ENCODE measurements around the gene UQCR10. TPM values are rescaled to one million over a fixed set of nuclear protein-coding genes. Genes with fewer than 3 reads are reported as not detected.

Gene UQCR10
- polyA plus RNA-seq, 2 of the 4 experiments (the other 2 are of a cell fraction), result 115 to 171 TPM

GRCh38 chr22:29797351-29797750 lies 30.2 kb downstream of the UQCR10 start:
- ATAC-seq (no peak), DNase-seq (ENCODE audit: low read depth in 1 of 2, low spot score in 1 of 2) (no peak), FAIRE-seq (no peak)
- no peak overlapping the region for H3K4me2 ChIP-seq
- TF ChIP-seq HES2 (IDR thresholded peaks at IDR 0.05) (no peak), MYC (IDR thresholded peaks at IDR 0.05; ENCODE audit: borderline replicate concordance, low read length) (no peak)
- CTCF ChIA-PET, result interaction anchor here (1.0 to 1.3 kb wide), 2 partner anchors 10 to 208 kb away, joined by 3 read pairs; no protein-coding TSS in a partner anchor
- H3K9me3 ChIP-seq, result no peaks in the 10 kb centered on the region
- no peak overlapping the region for H3K4me3 ChIP-seq
- WGBS (ENCODE audit: missing lambda C conversion rate), result 97% methylated on average over 3 of the region's 3 CpGs
- peak overlapping the region in 1 of 2 experiments; percentile 97; a peak in 3 of 6 replicates for H3K27ac ChIP-seq
- POLR2A ChIA-PET, result no interaction called here
- peaks cover 22% of the 10 kb centered on the region for H3K4me1 ChIP-seq

- ATAC-seq (no peak), FAIRE-seq (no peak), DNase-seq (ENCODE audit: low read depth in 1 of 2, low spot score in 1 of 2) (no peak)
- POLR2A ChIA-PET, result no interaction called here
- WGBS (ENCODE audit: missing lambda C conversion rate), result 97% methylated on average over 6 of the region's 6 CpGs
- TF ChIP-seq E2F6 (IDR thresholded peaks at IDR 0.05; ENCODE audit: borderline replicate concordance, low read depth) (no peak), RARB (CRISPR knock-in tag; IDR thresholded peaks at IDR 0.05) (no peak), MAFK (IDR thresholded peaks at IDR 0.05; ENCODE audit: partially characterized antibody) (no peak), GATA3 (IDR thresholded peaks at IDR 0.05; ENCODE audit: borderline replicate concordance) (no peak), JUNB (IDR thresholded peaks at IDR 0.05) (no peak), ESRRA (IDR thresholded peaks at IDR 0.05; ENCODE audit: borderline replicate concordance, low read length) (no peak), RFX5 (IDR thresholded peaks at IDR 0.05) (no peak), FOSB (CRISPR knock-in tag; IDR thresholded peaks at IDR 0.05) (no peak), MAX (IDR thresholded peaks at IDR 0.05) (no peak), TP53 (CRISPR knock-in tag; IDR thresholded peaks at IDR 0.05) (no peak)
- H3K4me1 ChIP-seq, result peaks cover 22% of the 10 kb centered on the region
- H3K4me3 ChIP-seq, result no peak overlapping the region
- H3K9me3 ChIP-seq, result no peaks in the 10 kb centered on the region
- peak overlapping the region; percentile 97 for H3K27ac ChIP-seq
- CTCF ChIA-PET, result interaction anchor here (0.7 kb wide), 2 partner anchors 9 to 27 kb away, joined by 3 read pairs; no protein-coding TSS in a partner anchor
- peak overlapping the region; percentile 66 for H3K4me2 ChIP-seq
Observed at GRCh38 chr22:29798318-29798717, 31.1 kb downstream of the UQCR10 start.

GRCh38 chr22:29798801-29799200 lies 31.6 kb downstream of the UQCR10 start:
- peaks cover 22% of the 10 kb centered on the region for H3K4me1 ChIP-seq
- WGBS (ENCODE audit: missing lambda C conversion rate), result 100% methylated on average over 1 of the region's 2 CpGs
- peak overlapping the region; percentile 66 for H3K4me2 ChIP-seq
- no peak overlapping the region for H3K4me3 ChIP-seq
- ATAC-seq, result peak in 1 of 2 experiments; percentile 10; a peak in 1 of 6 replicates
- no peak for DNase-seq (ENCODE audit: low read depth in 1 of 2, low spot score in 1 of 2)
- no peak for TF ChIP-seq HDAC2 (IDR thresholded peaks at IDR 0.05)
- TF ChIP-seq PHF8 (IDR thresholded peaks at IDR 0.05; ENCODE audit: borderline replicate concordance, low read depth), result no peak
- no peak for TF ChIP-seq JUN (IDR thresholded peaks at IDR 0.05)
- no peak for TF ChIP-seq MYC (IDR thresholded peaks at IDR 0.05; ENCODE audit: borderline replicate concordance, low read length)
- TF ChIP-seq CBX8 (IDR thresholded peaks at IDR 0.05), result no peak
- no peak for TF ChIP-seq FOSB (CRISPR knock-in tag; IDR thresholded peaks at IDR 0.05)
- TF ChIP-seq TFCP2L1 (CRISPR knock-in tag; IDR thresholded peaks at IDR 0.05), result no peak
- no peak for TF ChIP-seq SREBF2 (IDR thresholded peaks at IDR 0.05)
- TF ChIP-seq RNF2 (IDR thresholded peaks at IDR 0.05; ENCODE audit: borderline replicate concordance, low read depth), result no peak
- no peak for TF ChIP-seq RFX5 (IDR thresholded peaks at IDR 0.05)
- no peak for TF ChIP-seq NR3C1 (IDR thresholded peaks at IDR 0.05)
- no peak for TF ChIP-seq MAX (IDR thresholded peaks at IDR 0.05)
- FAIRE-seq, result no peak
- peak overlapping the region; percentile 97 for H3K27ac ChIP-seq
- POLR2A ChIA-PET, result interaction anchor here (0.5 kb wide), 1 partner anchor 267 kb away, joined by 10 read pairs; no protein-coding TSS in a partner anchor
- H3K9me3 ChIP-seq, result no peaks in the 10 kb centered on the region
- CTCF ChIA-PET, result interaction anchor here (0.7 to 2.8 kb wide), 3 partner anchors 9 to 27 kb away, joined by 3 to 7 read pairs (median 3); no protein-coding TSS in a partner anchor
